ENCODE data around the gene RASGEF1B. TPM values are rescaled to one million over a fixed set of nuclear protein-coding genes. Genes with fewer than 3 reads are reported as not detected.

Gene RASGEF1B
- total RNA-seq = under 0.01 and 0.44 TPM in 2 replicates

DNA sequence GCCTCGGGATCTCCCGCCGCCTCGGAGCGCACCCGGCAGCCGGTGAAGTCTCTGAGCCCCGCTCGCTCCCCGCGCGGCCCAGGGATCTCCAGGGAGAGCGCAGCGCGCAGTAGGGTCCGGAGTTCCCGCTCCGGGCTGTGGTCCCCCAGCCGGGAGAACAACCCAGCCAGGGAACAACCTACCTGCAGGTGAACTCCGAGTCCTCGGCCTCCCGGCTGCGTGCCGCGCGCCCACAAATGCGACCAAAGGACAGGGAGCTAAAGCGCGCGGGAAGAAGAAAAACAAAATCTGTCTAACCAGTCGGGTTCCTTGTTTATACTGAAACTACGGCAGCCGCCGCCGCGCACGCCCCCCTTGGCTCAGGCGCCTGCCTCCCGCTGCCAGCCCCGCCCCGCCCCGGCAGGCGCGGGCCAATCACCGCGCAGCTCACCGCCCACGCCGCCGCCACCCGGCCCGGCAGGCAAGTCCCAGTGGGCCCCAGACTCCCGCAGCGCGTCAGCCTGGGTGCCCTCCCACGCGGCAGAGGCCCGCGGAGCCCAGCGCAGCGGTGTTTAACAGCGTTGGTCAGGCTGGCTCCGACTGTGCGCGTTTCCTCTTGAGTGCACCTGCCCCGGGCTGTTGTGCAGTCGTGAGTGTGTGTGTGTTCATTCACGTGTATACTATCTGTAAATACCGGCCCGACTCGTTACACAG is at the start of gene RASGEF1B:
TSS of gene RASGEF1B (minus strand) at position 320 of the 693 bp plus-strand sequence. CDS start 12,399 bp downstream, outside the sequence.

